ENCODE data around the gene TBPL1.
"Not testable (repeated sequence)": the region's sequence is repeated elsewhere in the genome, so short reads cannot be mapped to it uniquely, and the experiment has no call there.

TBPL1 gene

GRCh38 chr6:133953634-133954415, 801 bp downstream of the TBPL1 start:
- no peak for DNase-seq (ENCODE audit: low read depth, low spot score)

- DNase-seq (ENCODE audit: low read depth, low spot score), result no peak
Measured at GRCh38 chr6:133954657-133955576, 1.9 kb downstream of the TBPL1 start.

- no peak for DNase-seq (ENCODE audit: low read depth, low spot score)
Measured at GRCh38 chr6:133955582-133956415, 2.8 kb downstream of the TBPL1 start.

GRCh38 chr6:133956416-133957049, 3.5 kb downstream of the TBPL1 start:
- DNase-seq (ENCODE audit: low read depth, low spot score), result no peak

GRCh38 chr6:133957227-133957626, 4.2 kb downstream of the TBPL1 start:
- DNase-seq (ENCODE audit: low read depth, low spot score), result no peak

GRCh38 chr6:133957780-133958242, 4.8 kb downstream of the TBPL1 start:
- no peak for DNase-seq (ENCODE audit: low read depth, low spot score)

- no peak for DNase-seq (ENCODE audit: low read depth, low spot score)
Measured at GRCh38 chr6:133958791-133959190, 5.8 kb downstream of the TBPL1 start.

GRCh38 chr6:133959667-133960368, 6.8 kb downstream of the TBPL1 start:
- DNase-seq (ENCODE audit: low read depth, low spot score), result no peak

GRCh38 chr6:133961831-133962230, 8.8 kb downstream of the TBPL1 start:
- no peak for DNase-seq (ENCODE audit: low read depth, low spot score)

- DNase-seq (ENCODE audit: low read depth, low spot score), result no peak
Measured at GRCh38 chr6:133964052-133964451, 11.0 kb downstream of the TBPL1 start.

GRCh38 chr6:133964702-133965101, 11.7 kb downstream of the TBPL1 start:
- DNase-seq (ENCODE audit: low read depth, low spot score), result no peak

GRCh38 chr6:133965817-133966360, 12.9 kb downstream of the TBPL1 start:
- no peak for DNase-seq (ENCODE audit: low read depth, low spot score)

- DNase-seq (ENCODE audit: low read depth, low spot score), result no peak
Measured at GRCh38 chr6:133966654-133967329, 13.8 kb downstream of the TBPL1 start.

- no peak for DNase-seq (ENCODE audit: low read depth, low spot score)
Measured at GRCh38 chr6:133967347-133967746, 14.3 kb downstream of the TBPL1 start.

- not testable (repeated sequence) for DNase-seq (ENCODE audit: low read depth, low spot score)
Measured at GRCh38 chr6:133967835-133968234, 14.8 kb downstream of the TBPL1 start.

GRCh38 chr6:133969285-133969920, 16.4 kb downstream of the TBPL1 start:
- no peak for DNase-seq (ENCODE audit: low read depth, low spot score)

- no peak for DNase-seq (ENCODE audit: low read depth, low spot score)
Measured at GRCh38 chr6:133969921-133970295, 16.9 kb downstream of the TBPL1 start.

- no peak for DNase-seq (ENCODE audit: low read depth, low spot score)
Measured at GRCh38 chr6:133971861-133972260, 18.8 kb downstream of the TBPL1 start.

- no peak for DNase-seq (ENCODE audit: low read depth, low spot score)
Measured at GRCh38 chr6:133972388-133972787, 19.4 kb downstream of the TBPL1 start.
